SK-N-SH (cell line): ENCODE measurements around the gene HTRA3. TPM values are rescaled to one million over a fixed set of nuclear protein-coding genes. Genes with fewer than 3 reads are reported as not detected.

ENCODE experiments used
- CTCF ChIA-PET: fragments of 300-600, 350-600 bp; formaldehyde crosslinking; extraction: SDS; loops from one replicate; lab custom pipeline; 2021; lab: Yijun Ruan, JAX
- POLR2A ChIA-PET: fragments of 350-600 bp; sonication (Branson Sonifier 250); formaldehyde crosslinking; extraction: SDS; loops from one replicate; lab custom pipeline; 2020; ENCODE audit warnings: antibody characterized with exemption, inconsistent platforms; lab: Yijun Ruan, JAX
- DNase-seq: peaks from one replicate; pipeline ENCODE4 v3.0.0; 2012
- H2AFZ ChIP-seq: fragments of 200-600 bp; sonication (generic); 2 replicates; pipeline ENCODE4 v1.8.1; 2016; ENCODE audit warnings: antibody characterized with exemption, mild to moderate bottlenecking, low read depth
- H3F3A ChIP-seq: fragments of 200-600 bp; sonication (generic); replicated peaks from 2 replicates; pipeline ENCODE3; 2016; ENCODE audit warnings: antibody characterized with exemption, mild to moderate bottlenecking; ENCODE audit not compliant: insufficient read depth
- H3K27ac ChIP-seq, 2 experiments: fragments of 200-500 bp in 1 of 2; fragments of 200-600 bp in 1 of 2; sonication (Bioruptor generic) in 1 of 2; sonication (generic), shearing (Covaris generic) in 1 of 2; 2 replicates each; pipeline versions ENCODE4 v1.5.1 to v1.6.1; 2014 to 2016; ENCODE audit warnings: low read depth in 2 of 2, inconsistent platforms in 1 of 2, low read length in 1 of 2, mild to moderate bottlenecking in 1 of 2, mixed read lengths in 1 of 2
- H3K27me3 ChIP-seq: fragments of 200-600 bp; sonication (generic), shearing (Covaris generic); 2 replicates; pipeline ENCODE4 v1.6.1; 2016; ENCODE audit warnings: mixed run types; ENCODE audit not compliant: insufficient read depth
- H3K36me3 ChIP-seq, 2 experiments: fragments of 200-500 bp in 1 of 2; fragments of 200-600 bp in 1 of 2; sonication (Bioruptor generic) in 1 of 2; sonication (generic) in 1 of 2; replicated peaks in 1 of 2; 2 replicates each; pipeline versions ENCODE3 to v1.5.1; 2014 to 2016; ENCODE audit warnings: low read length in 1 of 2, mild to moderate bottlenecking in 1 of 2; ENCODE audit not compliant: insufficient read depth in 2 of 2, control insufficient read depth in 1 of 2
- H3K4me1 ChIP-seq, 2 experiments: fragments of 200-500 bp in 1 of 2; fragments of 200-600 bp in 1 of 2; sonication (Bioruptor generic) in 1 of 2; sonication (generic), shearing (Covaris generic) in 1 of 2; 2 replicates each; pipeline versions ENCODE4 v1.5.1 to v1.6.1; 2014 to 2016; ENCODE audit warnings: low read depth in 1 of 2, low read length in 1 of 2, mixed run types in 1 of 2; ENCODE audit not compliant: insufficient read depth in 2 of 2, control insufficient read depth in 1 of 2
- H3K4me2 ChIP-seq: fragments of 200-600 bp; sonication (generic), shearing (Covaris generic); 2 replicates; pipeline ENCODE4 v1.6.1; 2017; ENCODE audit warnings: mixed run types
- H3K4me3 ChIP-seq, 2 experiments: fragments of 200-500 bp in 1 of 2; fragments of 200-600 bp in 1 of 2; sonication (Bioruptor generic) in 1 of 2; sonication (generic), shearing (Covaris generic) in 1 of 2; 2 replicates each; pipeline versions ENCODE4 v1.5.1 to v1.8.1; 2014 to 2016; ENCODE audit warnings: low read depth in 2 of 2, inconsistent platforms in 1 of 2, low read length in 1 of 2, mild to moderate bottlenecking in 1 of 2, mixed read lengths in 1 of 2, moderate library complexity in 1 of 2
- H3K79me2 ChIP-seq: fragments of 200-600 bp; sonication (generic); 2 replicates; pipeline ENCODE4 v1.8.1; 2017; ENCODE audit warnings: mild to moderate bottlenecking; ENCODE audit not compliant: insufficient read depth
- H3K9ac ChIP-seq: fragments of 200-600 bp; sonication (generic); 2 replicates; pipeline ENCODE4 v1.6.1; 2017; ENCODE audit warnings: mixed run types
- H3K9me2 ChIP-seq: fragments of 200-600 bp; sonication (generic); 2 replicates; pipeline ENCODE4 v1.6.1; 2017; ENCODE audit warnings: mixed run types
- H3K9me3 ChIP-seq: fragments of 200-600 bp; sonication (generic); 2 replicates; pipeline ENCODE4 v1.6.1; 2017; ENCODE audit warnings: mixed run types, mild to moderate bottlenecking, moderate library complexity
- H4K20me1 ChIP-seq: fragments of 200-600 bp; sonication (generic); 2 replicates; pipeline ENCODE4 v1.6.1; 2017; ENCODE audit warnings: mild to moderate bottlenecking, mixed run types; ENCODE audit not compliant: insufficient read depth
- CTCF ChIP-seq: fragments of 200-600 bp; sonication (generic); IDR thresholded peaks from 2 replicates; pipeline ENCODE4 v1.6.1; 2017; ENCODE audit warnings: antibody characterized with exemption, mild to moderate bottlenecking, moderate library complexity
- ELF1 ChIP-seq: IDR thresholded peaks from 2 replicates; pipeline ENCODE4 v1.4.0; 2012
- EP300 ChIP-seq, 2 experiments: IDR thresholded peaks; 2 replicates each; pipeline versions ENCODE4 v1.4.0 to v1.6.1; 2012; ENCODE audit warnings: borderline replicate concordance in 1 of 2, low read depth in 1 of 2, low read length in 1 of 2
- GATA2 ChIP-seq: sonication (generic); formaldehyde crosslinking; IDR thresholded peaks from 2 replicates; pipeline ENCODE4 v1.5.0; 2020; ENCODE audit warnings: mild to moderate bottlenecking, missing genetic modification reagents
- IRF3 ChIP-seq: fragments of 150-350 bp; IDR thresholded peaks from 2 replicates; pipeline ENCODE4 v1.6.1; 2016; ENCODE audit warnings: mild to moderate bottlenecking, low read depth, low read length
- JUND ChIP-seq: IDR thresholded peaks from 2 replicates; pipeline ENCODE4 v1.4.0; 2012
- MAX ChIP-seq: IDR thresholded peaks from 2 replicates; pipeline ENCODE4 v1.4.0; 2012; ENCODE audit warnings: low read depth
- MXI1 ChIP-seq: IDR thresholded peaks from 2 replicates; pipeline ENCODE4 v1.6.1; 2012; ENCODE audit warnings: mild to moderate bottlenecking, low read depth, low read length, improper control_type of control experiment
- NFIC ChIP-seq: IDR thresholded peaks from 2 replicates; pipeline ENCODE4 v1.4.0; 2012; ENCODE audit warnings: borderline replicate concordance
- RAD21 ChIP-seq: IDR thresholded peaks from 2 replicates; pipeline ENCODE4 v1.6.1; 2012; ENCODE audit warnings: mild to moderate bottlenecking, low read length
- RCOR1 ChIP-seq: fragments of 150-350 bp; IDR thresholded peaks from 2 replicates; pipeline ENCODE4 v1.6.1; 2017; ENCODE audit warnings: antibody characterized with exemption, low read length
- RFX5 ChIP-seq: IDR thresholded peaks from 2 replicates; pipeline ENCODE4 v1.6.1; 2012; ENCODE audit warnings: mild to moderate bottlenecking, improper control_type of control experiment, low read length
- RXRA ChIP-seq: IDR thresholded peaks from 2 replicates; pipeline ENCODE4 v1.4.0; 2012; ENCODE audit warnings: low read depth, mild to moderate bottlenecking, borderline replicate concordance
- SIN3A ChIP-seq: IDR thresholded peaks from 2 replicates; pipeline ENCODE4 v1.6.1; 2012; ENCODE audit warnings: low read depth, mild to moderate bottlenecking, low read length, moderate library complexity, borderline replicate concordance
- TCF12 ChIP-seq: IDR thresholded peaks from 2 replicates; pipeline ENCODE4 v1.4.0; 2012
- USF1 ChIP-seq: IDR thresholded peaks from 2 replicates; pipeline ENCODE4 v1.4.0; 2012; ENCODE audit warnings: low read depth, borderline replicate concordance
- WGBS: methylation state at CpG from one replicate; pipeline ENCODE4 v1.1.6; 2017; ENCODE audit warnings: low lambda C conversion rate; 5-methylcytosine and 5-hydroxymethylcytosine counted together
- polyA plus RNA-seq, 3 experiments: library from polyadenylated mRNA; depleted of rRNA; stranded (reverse); fragments of >200 nt; gene quantifications; 2 replicates each; pipeline ENCODE4 v1.2.3, GENCODE V29; 2012

HTRA3 gene
- polyA plus RNA-seq, 1 of the 3 experiments (the other 2 are of a cell fraction), result 0.05 TPM

- Histone ChIP-seq H3K4me3 (no peak overlapping the region), H3K27ac (no peak overlapping the region), H3K9me2 (no peaks in the 10 kb centered on the region), H3K9me3 (no peaks in the 10 kb centered on the region), H4K20me1 (no peaks in the 10 kb centered on the region), H3K79me2 (no peaks in the 10 kb centered on the region), H3K4me1 (peaks cover 7 to 13% of the 10 kb centered on the region in 2 experiments; a peak in 3 of 4 replicates), H3K36me3 (no peaks in the 10 kb centered on the region), H3K27me3 (no peaks in the 10 kb centered on the region)
- no peak for DNase-seq
- POLR2A ChIA-PET, result no interaction called here
- WGBS, result 91% methylated on average over 11 of the region's 13 CpGs
- TF ChIP-seq GATA2 (CRISPR knock-in tag) (no peak), RAD21 (no peak), NFIC (no peak)
- TF ChIP-seq, all 33 proteins: peak for 0
- Histone ChIP-seq H3F3A (peaks cover under 1% of the 10 kb centered on the region), H3K4me2 (no peak overlapping the region), H2AFZ (no peak overlapping the region), H3K9ac (no peak overlapping the region)
- CTCF ChIA-PET, result interaction anchor here (0.9 kb wide), 1 partner anchor 108 kb away, joined by 3 read pairs; no protein-coding TSS in a partner anchor
These were observed 80.8 kb downstream of the HTRA3 start for GRCh38 chr4:8350352-8350751.

- H3K9me3 ChIP-seq, result no peaks in the 10 kb centered on the region
- H3K9ac ChIP-seq, result no peak overlapping the region
- no peaks in the 10 kb centered on the region for H3K27me3 ChIP-seq
- H3K4me1 ChIP-seq, result peaks cover 7 to 18% of the 10 kb centered on the region in 2 experiments; a peak in 3 of 4 replicates
- ChIA-PET POLR2A (no interaction called here), CTCF (no interaction called here)
- H3K79me2 ChIP-seq, result no peaks in the 10 kb centered on the region
- no peak overlapping the region for H3K4me2 ChIP-seq
- H3F3A ChIP-seq, result peaks cover 3% of the 10 kb centered on the region
- H3K9me2 ChIP-seq, result no peaks in the 10 kb centered on the region
- H3K27ac ChIP-seq, result no peak overlapping the region
- no peaks in the 10 kb centered on the region for H3K36me3 ChIP-seq
- TF ChIP-seq TCF12 (no peak), SIN3A (no peak), JUND (no peak), MXI1 (no peak), CTCF (no peak), RCOR1 (no peak), ELF1 (no peak)
- H3K4me3 ChIP-seq, result no peak overlapping the region
- no peak overlapping the region for H2AFZ ChIP-seq
- no peaks in the 10 kb centered on the region for H4K20me1 ChIP-seq
- peak; percentile 22 for DNase-seq
- WGBS, result 82% methylated on average over 14 of the region's 19 CpGs
These were observed 81.4 kb downstream of the HTRA3 start for GRCh38 chr4:8350841-8351461.

- CTCF ChIA-PET, result interaction anchor here (1.3 kb wide), 1 partner anchor 10 kb away, joined by 4 read pairs; no protein-coding TSS in a partner anchor
- no peaks in the 10 kb centered on the region for H3K79me2 ChIP-seq
- H3K9me3 ChIP-seq, result no peaks in the 10 kb centered on the region
- no peaks in the 10 kb centered on the region for H3K36me3 ChIP-seq
- H3K9ac ChIP-seq, result no peak overlapping the region
- no peak overlapping the region for H3K4me3 ChIP-seq
- no peak overlapping the region for H2AFZ ChIP-seq
- no peaks in the 10 kb centered on the region for H4K20me1 ChIP-seq
- no peak overlapping the region for H3K4me2 ChIP-seq
- H3K27me3 ChIP-seq, result no peaks in the 10 kb centered on the region
- H3K9me2 ChIP-seq, result no peaks in the 10 kb centered on the region
- H3K27ac ChIP-seq, result no peak overlapping the region
- peaks cover 3 to 18% of the 10 kb centered on the region in 2 experiments; a peak in 3 of 4 replicates for H3K4me1 ChIP-seq
- DNase-seq, result no peak
- POLR2A ChIA-PET, result no interaction called here
- H3F3A ChIP-seq, result peaks cover 3% of the 10 kb centered on the region
- 81% methylated on average over 8 of the region's 8 CpGs for WGBS
- TF ChIP-seq GATA2 (CRISPR knock-in tag) (no peak), RAD21 (no peak), USF1 (no peak), MXI1 (no peak), EP300 (IDR thresholded peaks at IDR 0.05; ENCODE audit: borderline replicate concordance in 1 of 2, low read depth in 1 of 2, low read length in 1 of 2) (no peak), MAX (no peak), RFX5 (no peak), IRF3 (no peak), CTCF (no peak), RXRA (no peak)
These were observed 82.4 kb downstream of the HTRA3 start for GRCh38 chr4:8351931-8352367.
